K562 (cell line): ENCODE results near the gene CCDC87. TPM values are rescaled to one million over a fixed set of nuclear protein-coding genes. Genes with fewer than 3 reads are reported as not detected.
A peak's percentile ranks its signal among the peaks of the same experiment; 100 is the strongest.

Source experiments
- CHD2 ChIP-seq: IDR thresholded peaks from 2 replicates; pipeline ENCODE4 v1.6.1; 2011; ENCODE audit warnings: low read depth, low read length
- GTF2A2 ChIP-seq: IDR thresholded peaks from 2 replicates; pipeline ENCODE4 v1.6.1; 2016; ENCODE audit warnings: mild to moderate bottlenecking, missing genetic modification characterization, missing compliant biosample characterization
- PTRF ChIP-seq: fragments of 450-650 bp; IDR thresholded peaks from 2 replicates; pipeline ENCODE4 v1.6.1; 2016; ENCODE audit warnings: mild to moderate bottlenecking, missing genetic modification characterization, missing compliant biosample characterization
- SIN3A ChIP-seq, 2 experiments: fragments of 150-350 bp in 1 of 2; IDR thresholded peaks; 2 replicates each; pipeline ENCODE4 v1.6.1; 2011 to 2016; ENCODE audit warnings: borderline replicate concordance in 2 of 2, low read depth in 2 of 2, low read length in 2 of 2, mild to moderate bottlenecking in 2 of 2, moderate library complexity in 2 of 2; ENCODE audit not compliant: control insufficient read depth in 1 of 2
- TRIM24 ChIP-seq, 2 experiments: fragments of 450-650 bp; IDR thresholded peaks; 2 replicates each; pipeline ENCODE4 v1.6.1; 2016
- ZNF232 ChIP-seq: sonication (generic); formaldehyde crosslinking; IDR thresholded peaks from 2 replicates; pipeline ENCODE4 v1.8.0; 2022; ENCODE audit warnings: mild to moderate bottlenecking, missing genetic modification reagents
- ZNF311 ChIP-seq: fragments of 250-450 bp; sonication (Bioruptor Pico); IDR thresholded peaks from 2 replicates; pipeline ENCODE4 v1.4.0; 2020; ENCODE audit warnings: mild to moderate bottlenecking, moderate library complexity
- ZNF584 ChIP-seq: fragments of 200-800 bp; sonication (Bioruptor generic); IDR thresholded peaks from 2 replicates; pipeline ENCODE4 v1.6.1; 2016; ENCODE audit warnings: low read depth, mild to moderate bottlenecking, missing genetic modification characterization, missing compliant biosample characterization
- polyA plus RNA-seq, 8 experiments: library from polyadenylated mRNA; depleted of rRNA in 4 of 8; stranded (reverse) in 5 of 8; unstranded in 3 of 8; fragments of >200 nt; fragmentation: Nextera tagmentation in 2 of 8; fragmentation: Illumina TruSeq in 1 of 8; extraction: Ambion mirVana in 2 of 8; extraction: Trizol in 1 of 8; gene quantifications; 2 replicates each; pipeline versions ENCODE4 v1.2.1 to v1.2.3, GENCODE V29; 2011 to 2014; ENCODE audit warnings: inconsistent platforms in 1 of 8, missing spikeins in 1 of 8
- total RNA-seq, 7 experiments: library from RNA; depleted of rRNA in 6 of 7; stranded (reverse); fragments of >200 nt in 6 of 7; fragmentation: Illumina TruSeq in 2 of 7; extraction: Trizol in 2 of 7; gene quantifications; 2 replicates each; pipeline versions ENCODE4 v1.2.1 to v1.2.3, GENCODE V29; 2011 to 2021; ENCODE audit warnings: low replicate concordance in 1 of 7
- TF ChIP-seq, protein P1 (sequence below): fragments of 250-450 bp; sonication (Bioruptor Pico); IDR thresholded peaks from 2 replicates; pipeline ENCODE4 v1.6.1; 2021; ENCODE audit warnings: mild to moderate bottlenecking
- TF ChIP-seq, protein P2 (sequence below): sonication (generic); formaldehyde crosslinking; IDR thresholded peaks from 2 replicates; pipeline ENCODE4 v1.4.0; 2020; ENCODE audit warnings: mild to moderate bottlenecking, missing genetic modification reagents
- TF ChIP-seq, protein P3 (sequence below), 2 experiments: fragments of 450-650 bp; formaldehyde crosslinking in 1 of 2; IDR thresholded peaks; 2 replicates each; pipeline versions ENCODE4 v1.4.0 to v1.6.1; 2014 to 2020; ENCODE audit warnings: mild to moderate bottlenecking in 2 of 2, borderline replicate concordance in 1 of 2, low read depth in 1 of 2

The CCDC87 gene
- total and polyA plus RNA-seq, 9 of the 15 experiments (the other 6 are each of a cell fraction or from before 2014, with no cell fraction given): 0.03 to 0.44 (median 0.15) TPM; not detected in 1

DNA sequence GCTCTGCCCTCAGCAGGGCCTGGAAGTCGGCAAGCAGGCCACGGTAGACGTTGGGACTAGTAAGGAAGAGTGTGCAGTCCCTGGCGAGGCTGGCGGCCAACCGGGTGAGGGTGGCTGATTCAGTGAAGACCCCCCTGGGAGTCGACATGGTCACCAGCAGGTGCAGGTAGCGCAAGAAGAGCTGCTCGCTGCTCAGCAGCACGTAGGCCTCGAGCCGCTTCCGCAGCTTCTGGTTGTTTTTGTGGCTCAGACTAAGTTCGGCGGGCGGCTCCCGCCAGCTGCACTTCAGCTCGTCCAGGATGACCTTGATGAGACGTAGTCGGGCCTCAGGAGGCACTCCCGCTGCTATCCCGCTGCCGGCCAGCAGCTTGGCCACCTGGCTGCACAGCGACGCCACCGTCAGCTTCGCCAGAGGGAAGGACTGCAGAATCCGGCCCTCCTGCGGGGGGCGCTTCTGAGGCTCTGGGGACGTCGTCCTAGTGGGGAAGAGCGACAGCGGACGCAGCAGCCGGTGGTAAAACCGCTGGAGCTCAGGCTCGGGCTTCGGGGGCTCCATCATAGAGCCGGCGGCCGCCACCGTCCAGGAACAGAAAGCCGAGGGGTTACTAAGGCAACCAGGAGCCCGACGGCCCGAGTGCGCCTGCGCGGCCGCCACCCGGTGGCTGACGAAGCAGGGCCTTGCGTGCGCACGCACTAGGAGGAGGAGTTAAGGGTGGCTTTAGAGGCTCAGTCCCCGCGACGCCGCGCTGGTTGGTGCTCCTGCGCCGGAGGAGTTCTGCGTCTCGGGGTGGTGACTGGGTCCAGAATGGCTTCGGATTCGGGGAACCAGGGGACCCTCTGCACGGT, at the start of gene CCDC87, which contains the start of gene CCS (continued):
- TF ChIP-seq GTF2A2 (tag): no peak
- no peak for TF ChIP-seq PTRF (tag)
- TF ChIP-seq, protein P1, sequence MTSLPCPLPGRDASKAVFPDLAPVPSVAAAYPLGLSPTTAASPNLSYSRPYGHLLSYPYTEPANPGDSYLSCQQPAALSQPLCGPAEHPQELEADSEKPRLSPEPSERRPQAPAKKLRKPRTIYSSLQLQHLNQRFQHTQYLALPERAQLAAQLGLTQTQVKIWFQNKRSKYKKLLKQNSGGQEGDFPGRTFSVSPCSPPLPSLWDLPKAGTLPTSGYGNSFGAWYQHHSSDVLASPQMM (CRISPR knock-in tag): no peak
- TF ChIP-seq, protein P2, sequence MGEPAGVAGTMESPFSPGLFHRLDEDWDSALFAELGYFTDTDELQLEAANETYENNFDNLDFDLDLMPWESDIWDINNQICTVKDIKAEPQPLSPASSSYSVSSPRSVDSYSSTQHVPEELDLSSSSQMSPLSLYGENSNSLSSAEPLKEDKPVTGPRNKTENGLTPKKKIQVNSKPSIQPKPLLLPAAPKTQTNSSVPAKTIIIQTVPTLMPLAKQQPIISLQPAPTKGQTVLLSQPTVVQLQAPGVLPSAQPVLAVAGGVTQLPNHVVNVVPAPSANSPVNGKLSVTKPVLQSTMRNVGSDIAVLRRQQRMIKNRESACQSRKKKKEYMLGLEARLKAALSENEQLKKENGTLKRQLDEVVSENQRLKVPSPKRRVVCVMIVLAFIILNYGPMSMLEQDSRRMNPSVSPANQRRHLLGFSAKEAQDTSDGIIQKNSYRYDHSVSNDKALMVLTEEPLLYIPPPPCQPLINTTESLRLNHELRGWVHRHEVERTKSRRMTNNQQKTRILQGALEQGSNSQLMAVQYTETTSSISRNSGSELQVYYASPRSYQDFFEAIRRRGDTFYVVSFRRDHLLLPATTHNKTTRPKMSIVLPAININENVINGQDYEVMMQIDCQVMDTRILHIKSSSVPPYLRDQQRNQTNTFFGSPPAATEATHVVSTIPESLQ (CRISPR knock-in tag): 0 out of 2 replicates have a peak, but pooled peaks have one; percentile 61
- peak; percentile 37 to 76; a peak in 2 of 4 replicates for TF ChIP-seq TRIM24 (IDR thresholded peaks at IDR 0.05)
- TF ChIP-seq, protein P3, sequence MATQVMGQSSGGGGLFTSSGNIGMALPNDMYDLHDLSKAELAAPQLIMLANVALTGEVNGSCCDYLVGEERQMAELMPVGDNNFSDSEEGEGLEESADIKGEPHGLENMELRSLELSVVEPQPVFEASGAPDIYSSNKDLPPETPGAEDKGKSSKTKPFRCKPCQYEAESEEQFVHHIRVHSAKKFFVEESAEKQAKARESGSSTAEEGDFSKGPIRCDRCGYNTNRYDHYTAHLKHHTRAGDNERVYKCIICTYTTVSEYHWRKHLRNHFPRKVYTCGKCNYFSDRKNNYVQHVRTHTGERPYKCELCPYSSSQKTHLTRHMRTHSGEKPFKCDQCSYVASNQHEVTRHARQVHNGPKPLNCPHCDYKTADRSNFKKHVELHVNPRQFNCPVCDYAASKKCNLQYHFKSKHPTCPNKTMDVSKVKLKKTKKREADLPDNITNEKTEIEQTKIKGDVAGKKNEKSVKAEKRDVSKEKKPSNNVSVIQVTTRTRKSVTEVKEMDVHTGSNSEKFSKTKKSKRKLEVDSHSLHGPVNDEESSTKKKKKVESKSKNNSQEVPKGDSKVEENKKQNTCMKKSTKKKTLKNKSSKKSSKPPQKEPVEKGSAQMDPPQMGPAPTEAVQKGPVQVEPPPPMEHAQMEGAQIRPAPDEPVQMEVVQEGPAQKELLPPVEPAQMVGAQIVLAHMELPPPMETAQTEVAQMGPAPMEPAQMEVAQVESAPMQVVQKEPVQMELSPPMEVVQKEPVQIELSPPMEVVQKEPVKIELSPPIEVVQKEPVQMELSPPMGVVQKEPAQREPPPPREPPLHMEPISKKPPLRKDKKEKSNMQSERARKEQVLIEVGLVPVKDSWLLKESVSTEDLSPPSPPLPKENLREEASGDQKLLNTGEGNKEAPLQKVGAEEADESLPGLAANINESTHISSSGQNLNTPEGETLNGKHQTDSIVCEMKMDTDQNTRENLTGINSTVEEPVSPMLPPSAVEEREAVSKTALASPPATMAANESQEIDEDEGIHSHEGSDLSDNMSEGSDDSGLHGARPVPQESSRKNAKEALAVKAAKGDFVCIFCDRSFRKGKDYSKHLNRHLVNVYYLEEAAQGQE (IDR thresholded peaks at IDR 0.05; ENCODE audit: borderline replicate concordance): peak; percentile 48
- TF ChIP-seq, protein P3 (CRISPR knock-in tag; IDR thresholded peaks at IDR 0.05; ENCODE audit: low read depth): no peak
- no peak for TF ChIP-seq ZNF584 (CRISPR knock-in tag)
- TF ChIP-seq ZNF311 (CRISPR knock-in tag): no peak
- TF ChIP-seq ZNF232 (CRISPR knock-in tag): no peak
- TF ChIP-seq CHD2: no peak
- TF ChIP-seq SIN3A (IDR thresholded peaks at IDR 0.05; ENCODE audit: borderline replicate concordance in 2 of 2, control insufficient read depth in 1 of 2, low read depth in 2 of 2, low read length in 2 of 2): peak; percentile 59 to 79; a peak in 2 of 4 replicates
